GM12801 (cell line): ENCODE measurements around the gene ZMAT1.

ENCODE experiments used
- CTCF ChIP-seq: IDR thresholded peaks from one replicate; pipeline ENCODE4 v1.5.1; 2011; ENCODE audit warnings: control low read depth; ENCODE audit not compliant: insufficient read length; ENCODE audit errors: extremely low read depth

The ZMAT1 gene

GRCh38 chrX:101931136-101931487 lies 715 bp downstream of the ZMAT1 start:
- no peak for TF ChIP-seq CTCF

GRCh38 chrX:101925733-101926132 lies 6.1 kb downstream of the ZMAT1 start:
- TF ChIP-seq CTCF: no peak

GRCh38 chrX:101918751-101919150 lies 13.1 kb downstream of the ZMAT1 start:
- TF ChIP-seq CTCF: no peak

- TF ChIP-seq CTCF: no peak
These were observed 25.6 kb downstream of the ZMAT1 start for GRCh38 chrX:101906136-101906796.

GRCh38 chrX:101904996-101905395 lies 26.8 kb downstream of the ZMAT1 start:
- no peak for TF ChIP-seq CTCF
